Panc1 (cell line): ENCODE measurements around the gene SPSB3.

Experiments
- POLR2AphosphoS5 ChIP-seq: IDR thresholded peaks from 2 replicates; pipeline ENCODE4 v1.6.1; 2012; ENCODE audit warnings: mild to moderate bottlenecking, low read depth, low read length, moderate library complexity
- SIN3A ChIP-seq: IDR thresholded peaks from 2 replicates; pipeline ENCODE4 v1.6.1; 2012; ENCODE audit warnings: low read depth, mild to moderate bottlenecking, low read length, moderate library complexity, borderline replicate concordance; ENCODE audit not compliant: insufficient read depth
- TF ChIP-seq, protein P1 (sequence below): fragments of 450-650 bp; IDR thresholded peaks from 2 replicates; pipeline ENCODE4 v1.5.1; 2017; ENCODE audit warnings: mild to moderate bottlenecking
- TF ChIP-seq, protein P2 (sequence below), 2 experiments: IDR thresholded peaks; 2 replicates each; pipeline ENCODE4 v1.6.1; 2011 to 2012; ENCODE audit warnings: low read depth in 2 of 2, control low read depth in 1 of 2, low read length in 1 of 2, mild to moderate bottlenecking in 1 of 2, moderate library complexity in 1 of 2; ENCODE audit not compliant: insufficient read depth in 1 of 2

DNA sequence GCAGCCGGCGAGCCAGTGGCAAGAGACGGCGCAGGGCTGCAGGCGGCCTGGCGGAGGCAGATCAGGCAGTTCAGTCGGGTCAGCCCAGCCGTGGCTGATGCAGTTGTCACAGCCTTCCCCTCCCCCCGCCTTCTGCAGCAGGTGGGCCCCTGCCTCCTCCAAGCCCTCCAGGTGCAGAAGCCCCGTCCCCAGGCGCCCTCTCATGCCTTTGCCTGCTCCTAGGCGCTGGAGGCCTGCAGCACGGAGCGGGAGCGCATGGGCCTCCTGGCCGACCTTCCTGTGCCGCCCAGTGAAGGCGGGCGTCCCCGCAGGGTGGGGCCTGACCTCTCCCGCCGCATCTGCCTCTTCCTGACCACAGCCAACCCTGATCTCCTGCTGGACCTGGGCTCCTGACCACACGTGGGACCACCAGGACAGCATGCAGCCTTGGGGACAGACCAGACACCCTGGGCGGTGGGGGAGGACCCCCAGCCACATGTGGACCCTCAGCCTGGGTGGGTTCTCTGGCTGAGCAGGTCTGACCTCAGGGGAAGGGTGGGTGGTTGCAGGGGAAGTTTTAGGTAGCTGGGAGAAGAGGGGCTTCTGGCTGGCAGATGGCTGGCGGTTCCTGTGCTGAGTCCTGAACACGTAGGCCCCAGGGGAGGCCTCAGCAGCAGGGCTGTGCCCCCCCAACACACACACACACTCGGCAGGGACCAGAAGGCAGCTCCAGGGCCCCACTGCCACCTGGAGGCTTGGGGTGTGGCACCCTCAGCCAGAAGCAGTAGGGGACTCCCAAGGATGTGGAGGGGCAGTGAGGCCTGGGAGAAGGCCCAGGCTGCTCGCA lies 6.3 kb downstream of the SPSB3 start:
- TF ChIP-seq, protein P1, sequence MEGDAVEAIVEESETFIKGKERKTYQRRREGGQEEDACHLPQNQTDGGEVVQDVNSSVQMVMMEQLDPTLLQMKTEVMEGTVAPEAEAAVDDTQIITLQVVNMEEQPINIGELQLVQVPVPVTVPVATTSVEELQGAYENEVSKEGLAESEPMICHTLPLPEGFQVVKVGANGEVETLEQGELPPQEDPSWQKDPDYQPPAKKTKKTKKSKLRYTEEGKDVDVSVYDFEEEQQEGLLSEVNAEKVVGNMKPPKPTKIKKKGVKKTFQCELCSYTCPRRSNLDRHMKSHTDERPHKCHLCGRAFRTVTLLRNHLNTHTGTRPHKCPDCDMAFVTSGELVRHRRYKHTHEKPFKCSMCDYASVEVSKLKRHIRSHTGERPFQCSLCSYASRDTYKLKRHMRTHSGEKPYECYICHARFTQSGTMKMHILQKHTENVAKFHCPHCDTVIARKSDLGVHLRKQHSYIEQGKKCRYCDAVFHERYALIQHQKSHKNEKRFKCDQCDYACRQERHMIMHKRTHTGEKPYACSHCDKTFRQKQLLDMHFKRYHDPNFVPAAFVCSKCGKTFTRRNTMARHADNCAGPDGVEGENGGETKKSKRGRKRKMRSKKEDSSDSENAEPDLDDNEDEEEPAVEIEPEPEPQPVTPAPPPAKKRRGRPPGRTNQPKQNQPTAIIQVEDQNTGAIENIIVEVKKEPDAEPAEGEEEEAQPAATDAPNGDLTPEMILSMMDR, result no peak
- TF ChIP-seq POLR2AphosphoS5 (no peak), SIN3A (no peak)
- TF ChIP-seq, protein P2, sequence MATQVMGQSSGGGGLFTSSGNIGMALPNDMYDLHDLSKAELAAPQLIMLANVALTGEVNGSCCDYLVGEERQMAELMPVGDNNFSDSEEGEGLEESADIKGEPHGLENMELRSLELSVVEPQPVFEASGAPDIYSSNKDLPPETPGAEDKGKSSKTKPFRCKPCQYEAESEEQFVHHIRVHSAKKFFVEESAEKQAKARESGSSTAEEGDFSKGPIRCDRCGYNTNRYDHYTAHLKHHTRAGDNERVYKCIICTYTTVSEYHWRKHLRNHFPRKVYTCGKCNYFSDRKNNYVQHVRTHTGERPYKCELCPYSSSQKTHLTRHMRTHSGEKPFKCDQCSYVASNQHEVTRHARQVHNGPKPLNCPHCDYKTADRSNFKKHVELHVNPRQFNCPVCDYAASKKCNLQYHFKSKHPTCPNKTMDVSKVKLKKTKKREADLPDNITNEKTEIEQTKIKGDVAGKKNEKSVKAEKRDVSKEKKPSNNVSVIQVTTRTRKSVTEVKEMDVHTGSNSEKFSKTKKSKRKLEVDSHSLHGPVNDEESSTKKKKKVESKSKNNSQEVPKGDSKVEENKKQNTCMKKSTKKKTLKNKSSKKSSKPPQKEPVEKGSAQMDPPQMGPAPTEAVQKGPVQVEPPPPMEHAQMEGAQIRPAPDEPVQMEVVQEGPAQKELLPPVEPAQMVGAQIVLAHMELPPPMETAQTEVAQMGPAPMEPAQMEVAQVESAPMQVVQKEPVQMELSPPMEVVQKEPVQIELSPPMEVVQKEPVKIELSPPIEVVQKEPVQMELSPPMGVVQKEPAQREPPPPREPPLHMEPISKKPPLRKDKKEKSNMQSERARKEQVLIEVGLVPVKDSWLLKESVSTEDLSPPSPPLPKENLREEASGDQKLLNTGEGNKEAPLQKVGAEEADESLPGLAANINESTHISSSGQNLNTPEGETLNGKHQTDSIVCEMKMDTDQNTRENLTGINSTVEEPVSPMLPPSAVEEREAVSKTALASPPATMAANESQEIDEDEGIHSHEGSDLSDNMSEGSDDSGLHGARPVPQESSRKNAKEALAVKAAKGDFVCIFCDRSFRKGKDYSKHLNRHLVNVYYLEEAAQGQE (IDR thresholded peaks at IDR 0.05; ENCODE audit: insufficient read depth in 1 of 2, low read depth in 2 of 2, low read length in 1 of 2), result no peak
